ENCODE results near the gene CARD9. TPM values are rescaled to one million over a fixed set of nuclear protein-coding genes. Genes with fewer than 3 reads are reported as not detected.

The CARD9 gene
- total and polyA plus RNA-seq, 2 of the 8 experiments (the other 6 are each of a cell fraction or from before 2014, with no cell fraction given), result 0.15 to 1.1 TPM

- TF ChIP-seq CHD7 (IDR thresholded peaks at IDR 0.05; ENCODE audit: insufficient replicate concordance, low read length) (no peak), CBX5 (IDR thresholded peaks at IDR 0.05; ENCODE audit: low read depth, low read length) (no peak), SIN3A (conservative IDR thresholded peaks at IDR 0.05 in 1 of 2, IDR thresholded peaks at IDR 0.05 in 1 of 2; ENCODE audit: low read depth in 1 of 2, low read length in 2 of 2) (no peak), SIX5 (IDR thresholded peaks at IDR 0.05; ENCODE audit: low read depth, low read length) (no peak), ATF2 (IDR thresholded peaks at IDR 0.05; ENCODE audit: low read length) (no peak), RAD21 (IDR thresholded peaks at IDR 0.05 in 1 of 2, conservative IDR thresholded peaks at IDR 0.05 in 1 of 2; ENCODE audit: low read depth in 2 of 2, low read length in 2 of 2) (no peak)
Observed at GRCh38 chr9:136355616-136356557, 17.6 kb downstream of the CARD9 start (continued).
